SK-N-SH (cell line): Measurements from ENCODE around the gene TPD52L1. TPM values are rescaled to one million over a fixed set of nuclear protein-coding genes. Genes with fewer than 3 reads are reported as not detected.

Source experiments
- CTCF ChIA-PET: fragments of 300-600, 350-600 bp; formaldehyde crosslinking; extraction: SDS; loops from one replicate; lab custom pipeline; 2021; lab: Yijun Ruan, JAX
- POLR2A ChIA-PET: fragments of 350-600 bp; sonication (Branson Sonifier 250); formaldehyde crosslinking; extraction: SDS; loops from one replicate; lab custom pipeline; 2020; ENCODE audit warnings: antibody characterized with exemption, inconsistent platforms; lab: Yijun Ruan, JAX
- DNase-seq: peaks from one replicate; pipeline ENCODE4 v3.0.0; 2012
- H2AFZ ChIP-seq: fragments of 200-600 bp; sonication (generic); 2 replicates; pipeline ENCODE4 v1.8.1; 2016; ENCODE audit warnings: antibody characterized with exemption, mild to moderate bottlenecking, low read depth
- H3F3A ChIP-seq: fragments of 200-600 bp; sonication (generic); replicated peaks from 2 replicates; pipeline ENCODE3; 2016; ENCODE audit warnings: antibody characterized with exemption, mild to moderate bottlenecking; ENCODE audit not compliant: insufficient read depth
- H3K27ac ChIP-seq, 2 experiments: fragments of 200-500 bp in 1 of 2; fragments of 200-600 bp in 1 of 2; sonication (Bioruptor generic) in 1 of 2; sonication (generic), shearing (Covaris generic) in 1 of 2; 2 replicates each; pipeline versions ENCODE4 v1.5.1 to v1.6.1; 2014 to 2016; ENCODE audit warnings: low read depth in 2 of 2, inconsistent platforms in 1 of 2, low read length in 1 of 2, mild to moderate bottlenecking in 1 of 2, mixed read lengths in 1 of 2
- H3K27me3 ChIP-seq: fragments of 200-600 bp; sonication (generic), shearing (Covaris generic); 2 replicates; pipeline ENCODE4 v1.6.1; 2016; ENCODE audit warnings: mixed run types; ENCODE audit not compliant: insufficient read depth
- H3K36me3 ChIP-seq, 2 experiments: fragments of 200-500 bp in 1 of 2; fragments of 200-600 bp in 1 of 2; sonication (Bioruptor generic) in 1 of 2; sonication (generic) in 1 of 2; replicated peaks in 1 of 2; 2 replicates each; pipeline versions ENCODE3 to v1.5.1; 2014 to 2016; ENCODE audit warnings: low read length in 1 of 2, mild to moderate bottlenecking in 1 of 2; ENCODE audit not compliant: insufficient read depth in 2 of 2, control insufficient read depth in 1 of 2
- H3K4me1 ChIP-seq, 2 experiments: fragments of 200-500 bp in 1 of 2; fragments of 200-600 bp in 1 of 2; sonication (Bioruptor generic) in 1 of 2; sonication (generic), shearing (Covaris generic) in 1 of 2; 2 replicates each; pipeline versions ENCODE4 v1.5.1 to v1.6.1; 2014 to 2016; ENCODE audit warnings: low read depth in 1 of 2, low read length in 1 of 2, mixed run types in 1 of 2; ENCODE audit not compliant: insufficient read depth in 2 of 2, control insufficient read depth in 1 of 2
- H3K4me2 ChIP-seq: fragments of 200-600 bp; sonication (generic), shearing (Covaris generic); 2 replicates; pipeline ENCODE4 v1.6.1; 2017; ENCODE audit warnings: mixed run types
- H3K4me3 ChIP-seq, 2 experiments: fragments of 200-500 bp in 1 of 2; fragments of 200-600 bp in 1 of 2; sonication (Bioruptor generic) in 1 of 2; sonication (generic), shearing (Covaris generic) in 1 of 2; 2 replicates each; pipeline versions ENCODE4 v1.5.1 to v1.8.1; 2014 to 2016; ENCODE audit warnings: low read depth in 2 of 2, inconsistent platforms in 1 of 2, low read length in 1 of 2, mild to moderate bottlenecking in 1 of 2, mixed read lengths in 1 of 2, moderate library complexity in 1 of 2
- H3K79me2 ChIP-seq: fragments of 200-600 bp; sonication (generic); 2 replicates; pipeline ENCODE4 v1.8.1; 2017; ENCODE audit warnings: mild to moderate bottlenecking; ENCODE audit not compliant: insufficient read depth
- H3K9ac ChIP-seq: fragments of 200-600 bp; sonication (generic); 2 replicates; pipeline ENCODE4 v1.6.1; 2017; ENCODE audit warnings: mixed run types
- H3K9me2 ChIP-seq: fragments of 200-600 bp; sonication (generic); 2 replicates; pipeline ENCODE4 v1.6.1; 2017; ENCODE audit warnings: mixed run types
- H3K9me3 ChIP-seq: fragments of 200-600 bp; sonication (generic); 2 replicates; pipeline ENCODE4 v1.6.1; 2017; ENCODE audit warnings: mixed run types, mild to moderate bottlenecking, moderate library complexity
- H4K20me1 ChIP-seq: fragments of 200-600 bp; sonication (generic); 2 replicates; pipeline ENCODE4 v1.6.1; 2017; ENCODE audit warnings: mild to moderate bottlenecking, mixed run types; ENCODE audit not compliant: insufficient read depth
- CHD2 ChIP-seq: fragments of 150-350 bp; IDR thresholded peaks from 2 replicates; pipeline ENCODE4 v1.6.1; 2018; ENCODE audit warnings: low read length; ENCODE audit not compliant: partially characterized antibody
- ELF1 ChIP-seq: IDR thresholded peaks from 2 replicates; pipeline ENCODE4 v1.4.0; 2012
- EZH2phosphoT487 ChIP-seq: fragments of 200-600 bp; sonication (generic); IDR thresholded peaks from 2 replicates; pipeline ENCODE4 v1.6.1; 2017; ENCODE audit warnings: low read depth, mixed run types, mild to moderate bottlenecking, antibody characterized with exemption, moderate library complexity, borderline replicate concordance
- FOXJ3 ChIP-seq: sonication (generic); formaldehyde crosslinking; IDR thresholded peaks from 2 replicates; pipeline ENCODE4 v1.5.1; 2020; ENCODE audit warnings: mild to moderate bottlenecking, missing genetic modification reagents
- FOXM1 ChIP-seq: IDR thresholded peaks from 2 replicates; pipeline ENCODE4 v1.4.0; 2012; ENCODE audit warnings: low read depth, mild to moderate bottlenecking
- IRF3 ChIP-seq: fragments of 150-350 bp; IDR thresholded peaks from 2 replicates; pipeline ENCODE4 v1.6.1; 2016; ENCODE audit warnings: mild to moderate bottlenecking, low read depth, low read length
- MAX ChIP-seq: IDR thresholded peaks from 2 replicates; pipeline ENCODE4 v1.4.0; 2012; ENCODE audit warnings: low read depth
- MEF2A ChIP-seq: IDR thresholded peaks from 2 replicates; pipeline ENCODE4 v1.4.0; 2012; ENCODE audit warnings: low read depth, borderline replicate concordance
- MXI1 ChIP-seq: IDR thresholded peaks from 2 replicates; pipeline ENCODE4 v1.6.1; 2012; ENCODE audit warnings: mild to moderate bottlenecking, low read depth, low read length, improper control_type of control experiment
- NFIC ChIP-seq: IDR thresholded peaks from 2 replicates; pipeline ENCODE4 v1.4.0; 2012; ENCODE audit warnings: borderline replicate concordance
- NRF1 ChIP-seq: IDR thresholded peaks from 2 replicates; pipeline ENCODE4 v1.6.1; 2012; ENCODE audit warnings: low read depth, mild to moderate bottlenecking, low read length
- PBX3 ChIP-seq: IDR thresholded peaks from 2 replicates; pipeline ENCODE4; 2012
- RAD21 ChIP-seq: IDR thresholded peaks from 2 replicates; pipeline ENCODE4 v1.6.1; 2012; ENCODE audit warnings: mild to moderate bottlenecking, low read length
- RCOR1 ChIP-seq: fragments of 150-350 bp; IDR thresholded peaks from 2 replicates; pipeline ENCODE4 v1.6.1; 2017; ENCODE audit warnings: antibody characterized with exemption, low read length
- RFX5 ChIP-seq: IDR thresholded peaks from 2 replicates; pipeline ENCODE4 v1.6.1; 2012; ENCODE audit warnings: mild to moderate bottlenecking, improper control_type of control experiment, low read length
- SMC3 ChIP-seq: IDR thresholded peaks from 2 replicates; pipeline ENCODE4 v1.6.1; 2012; ENCODE audit warnings: low read depth, low read length, improper control_type of control experiment
- TCF12 ChIP-seq: IDR thresholded peaks from 2 replicates; pipeline ENCODE4 v1.4.0; 2012
- USF2 ChIP-seq: fragments of 150-350 bp; IDR thresholded peaks from 2 replicates; pipeline ENCODE4 v1.6.1; 2017; ENCODE audit warnings: antibody characterized with exemption, low read length, low read depth, borderline replicate concordance
- YY1 ChIP-seq: IDR thresholded peaks from 2 replicates; pipeline ENCODE4 v1.4.0; 2012; ENCODE audit warnings: low read depth, mild to moderate bottlenecking
- ZBTB33 ChIP-seq: IDR thresholded peaks from 2 replicates; pipeline ENCODE4 v1.4.0; 2012; ENCODE audit warnings: low read depth, borderline replicate concordance
- WGBS: methylation state at CpG from one replicate; pipeline ENCODE4 v1.1.6; 2017; ENCODE audit warnings: low lambda C conversion rate; 5-methylcytosine and 5-hydroxymethylcytosine counted together
- polyA plus RNA-seq, 3 experiments: library from polyadenylated mRNA; depleted of rRNA; stranded (reverse); fragments of >200 nt; gene quantifications; 2 replicates each; pipeline ENCODE4 v1.2.3, GENCODE V29; 2012

TPD52L1 gene
- polyA plus RNA-seq, 1 of the 3 experiments (the other 2 are of a cell fraction), result 0.13 TPM

GRCh38 chr6:125132058-125132457 is 21.5 kb upstream of the TPD52L1 start:
- DNase-seq, result no peak
- H3K4me2 ChIP-seq, result no peak overlapping the region
- no peaks in the 10 kb centered on the region for H3K79me2 ChIP-seq
- no peaks in the 10 kb centered on the region for H3K9me3 ChIP-seq
- ChIA-PET CTCF (interaction anchor here (1.1 kb wide), 1 partner anchor 18 kb away, joined by 5 read pairs; no protein-coding TSS in a partner anchor), POLR2A (no interaction called here)
- WGBS, result 4% methylated on average over 1 of the region's 1 CpG
- no peaks in the 10 kb centered on the region for H3F3A ChIP-seq
- peaks cover 15% of the 10 kb centered on the region; the same call in 1 of the 2 replicates for H3K27me3 ChIP-seq
- no peaks in the 10 kb centered on the region for H3K9me2 ChIP-seq
- no peaks in the 10 kb centered on the region for H3K4me1 ChIP-seq
- H3K4me3 ChIP-seq, result no peak overlapping the region
- H3K36me3 ChIP-seq, result no peaks in the 10 kb centered on the region
- no peaks in the 10 kb centered on the region for H4K20me1 ChIP-seq
- no peak overlapping the region for H3K9ac ChIP-seq
- TF ChIP-seq ZBTB33 (no peak), FOXJ3 (no peak), NRF1 (no peak), IRF3 (no peak), RAD21 (no peak), FOXM1 (no peak), EZH2phosphoT487 (no peak), MEF2A (no peak), RFX5 (no peak), USF2 (no peak)
- TF ChIP-seq, all 33 proteins: peak for 0
- Histone ChIP-seq H3K27ac (no peak overlapping the region), H2AFZ (no peak overlapping the region)

- ChIA-PET CTCF (no interaction called here), POLR2A (no interaction called here)
- WGBS, result 1% methylated on average over 3 of the region's 3 CpGs
- TF ChIP-seq MEF2A (no peak), SMC3 (no peak), IRF3 (no peak), ELF1 (no peak), EZH2phosphoT487 (no peak), USF2 (no peak), RAD21 (no peak), MXI1 (no peak), YY1 (no peak), TCF12 (no peak), CHD2 (no peak), PBX3 (no peak), NFIC (no peak), RCOR1 (no peak), MAX (no peak)
Measured at GRCh38 chr6:125136378-125136777, 17.2 kb upstream of the TPD52L1 start.

More at GRCh38 chr6:125136378-125136777, 17.2 kb upstream of the TPD52L1 start:
- Histone ChIP-seq H2AFZ (no peak overlapping the region), H3F3A (no peaks in the 10 kb centered on the region), H3K27ac (no peak overlapping the region), H3K27me3 (peaks cover 10% of the 10 kb centered on the region; the same call in 1 of the 2 replicates), H3K9ac (no peak overlapping the region), H3K9me3 (no peaks in the 10 kb centered on the region), H3K9me2 (no peaks in the 10 kb centered on the region), H3K79me2 (no peaks in the 10 kb centered on the region), H3K4me2 (no peak overlapping the region), H3K4me3 (no peak overlapping the region), H4K20me1 (no peaks in the 10 kb centered on the region), H3K4me1 (no peaks in the 10 kb centered on the region), H3K36me3 (no peaks in the 10 kb centered on the region)
- no peak for DNase-seq
